ENCODE measurements around the gene SLC17A9. TPM values are rescaled to one million over a fixed set of nuclear protein-coding genes. Genes with fewer than 3 reads are reported as not detected.
A peak's percentile ranks its signal among the peaks of the same experiment; 100 is the strongest.

Gene SLC17A9
- total RNA-seq, 2 experiments from 2014 or later: 11.6 to 12.6 TPM

GRCh38 chr20:63004607-63005364 lies 52.3 kb downstream of the SLC17A9 start:
- Mint-ChIP-seq H3K4me1 (peaks cover 15% of the 10 kb centered on the region), H3K27ac (peak overlapping the region; percentile 36), H3K9me3 (no peaks in the 10 kb centered on the region), H3K36me3 (ENCODE audit: low read depth) (no peaks in the 10 kb centered on the region), H3K27me3 (peaks cover 65% of the 10 kb centered on the region), H3K4me3 (no peak overlapping the region)
- ChIA-PET POLR2A (no interaction called here), CTCF (interaction anchor here (0.6 to 0.8 kb wide), 2 partner anchors 75 to 84 kb away, joined by 3 read pairs; no protein-coding TSS in a partner anchor)
- no peak for DNase-seq

- no peak overlapping the region for H3K4me3 Mint-ChIP-seq
- DNase-seq: no peak
- POLR2A ChIA-PET: no interaction called here
- peaks cover 20% of the 10 kb centered on the region for H3K4me1 Mint-ChIP-seq
- CTCF ChIA-PET: interaction anchor here (0.8 kb wide), 1 partner anchor 85 kb away, joined by 3 read pairs; no protein-coding TSS in a partner anchor
- no peaks in the 10 kb centered on the region for H3K36me3 Mint-ChIP-seq (ENCODE audit: low read depth)
- H3K9me3 Mint-ChIP-seq: no peaks in the 10 kb centered on the region
- no peak overlapping the region for H3K27ac Mint-ChIP-seq
- H3K27me3 Mint-ChIP-seq: peaks cover 64% of the 10 kb centered on the region
Observed at GRCh38 chr20:63005365-63005861, 52.9 kb downstream of the SLC17A9 start.

GRCh38 chr20:63005862-63006539 lies 53.5 kb downstream of the SLC17A9 start:
- Mint-ChIP-seq H3K27me3 (peaks cover 62% of the 10 kb centered on the region), H3K27ac (no peak overlapping the region), H3K9me3 (no peaks in the 10 kb centered on the region), H3K4me3 (no peak overlapping the region), H3K4me1 (peaks cover 23% of the 10 kb centered on the region), H3K36me3 (ENCODE audit: low read depth) (no peaks in the 10 kb centered on the region)
- CTCF ChIA-PET: interaction anchor here (1.0 kb wide), 1 partner anchor 33 kb away, joined by 3 read pairs; no protein-coding TSS in a partner anchor
- POLR2A ChIA-PET: no interaction called here
- no peak for DNase-seq

- no peak within 1 kb of the TSS for H3K27ac Mint-ChIP-seq
- H3K4me3 Mint-ChIP-seq: no peak within 1 kb of the TSS
- peaks cover 65% of the 10 kb centered on the region for H3K27me3 Mint-ChIP-seq
- H3K4me1 Mint-ChIP-seq: peaks cover 23% of the 10 kb centered on the region
- H3K9me3 Mint-ChIP-seq: no peaks in the 10 kb centered on the region
- no peaks in the 10 kb centered on the region for H3K36me3 Mint-ChIP-seq (ENCODE audit: low read depth)
- POLR2A ChIA-PET: no interaction called here
- CTCF ChIA-PET: interaction anchor here (1.0 kb wide), 1 partner anchor 34 kb away, joined by 3 read pairs; no protein-coding TSS in a partner anchor
- no peak for DNase-seq
Observed at GRCh38 chr20:63006540-63007359, 54.2 kb downstream of the SLC17A9 start, which contains the start of gene BHLHE23. Gene BHLHE23 (minus strand): TSS chr20:63006964. CDS start chr20:63006774, 190 bp downstream.

- H3K4me1 Mint-ChIP-seq: peaks cover 23% of the 10 kb centered on the region
- no peaks in the 10 kb centered on the region for H3K9me3 Mint-ChIP-seq
- ChIA-PET CTCF (interaction anchor here (1.0 kb wide), 1 partner anchor 35 kb away, joined by 3 read pairs; no protein-coding TSS in a partner anchor), POLR2A (no interaction called here)
- no peaks in the 10 kb centered on the region for H3K36me3 Mint-ChIP-seq (ENCODE audit: low read depth)
- DNase-seq: no peak
- H3K27me3 Mint-ChIP-seq: peaks cover 70% of the 10 kb centered on the region
- H3K27ac Mint-ChIP-seq: no peak overlapping the region
- no peak overlapping the region for H3K4me3 Mint-ChIP-seq
Observed at GRCh38 chr20:63007360-63007645, 54.8 kb downstream of the SLC17A9 start.

- H3K27me3 Mint-ChIP-seq: peaks cover 69% of the 10 kb centered on the region
- ChIA-PET CTCF (interaction anchor here (1.3 to 1.8 kb wide), 2 partner anchors 13 to 17 kb away, joined by 4 to 5 read pairs; no protein-coding TSS in a partner anchor), POLR2A (no interaction called here)
- peaks cover under 1% of the 10 kb centered on the region for H3K36me3 Mint-ChIP-seq (ENCODE audit: low read depth)
- H3K4me1 Mint-ChIP-seq: peaks cover 23% of the 10 kb centered on the region
- H3K9me3 Mint-ChIP-seq: peaks cover 1% of the 10 kb centered on the region
- no peak overlapping the region for H3K4me3 Mint-ChIP-seq
- no peak for DNase-seq
- H3K27ac Mint-ChIP-seq: no peak overlapping the region
Observed at GRCh38 chr20:63007646-63008488, 55.4 kb downstream of the SLC17A9 start.

GRCh38 chr20:63008541-63009044 lies 56.1 kb downstream of the SLC17A9 start:
- H3K4me3 Mint-ChIP-seq: no peak overlapping the region
- peak overlapping the region; percentile 62 for H3K27ac Mint-ChIP-seq
- DNase-seq: no peak
- POLR2A ChIA-PET: no interaction called here
- peaks cover 4% of the 10 kb centered on the region for H3K36me3 Mint-ChIP-seq (ENCODE audit: low read depth)
- H3K9me3 Mint-ChIP-seq: peaks cover 8% of the 10 kb centered on the region
- peaks cover 23% of the 10 kb centered on the region for H3K4me1 Mint-ChIP-seq
- H3K27me3 Mint-ChIP-seq: peaks cover 69% of the 10 kb centered on the region
- CTCF ChIA-PET: interaction anchor here (0.6 to 1.8 kb wide), 16 partner anchors 10 to 146 kb away, joined by 3 to 7 read pairs (median 4); partner anchors contain the start of genes GID8 and TCFL5

GRCh38 chr20:63009045-63009961 lies 56.8 kb downstream of the SLC17A9 start:
- peaks cover 13% of the 10 kb centered on the region for H3K9me3 Mint-ChIP-seq
- H3K4me1 Mint-ChIP-seq: peaks cover 23% of the 10 kb centered on the region
- ChIA-PET POLR2A (no interaction called here), CTCF (interaction anchor here (0.6 to 1.8 kb wide), 16 partner anchors 9 to 147 kb away, joined by 3 to 7 read pairs (median 4); partner anchors contain the start of genes GID8 and TCFL5)
- H3K27me3 Mint-ChIP-seq: peaks cover 70% of the 10 kb centered on the region
- H3K27ac Mint-ChIP-seq: no peak overlapping the region
- H3K36me3 Mint-ChIP-seq (ENCODE audit: low read depth): peaks cover 7% of the 10 kb centered on the region
- DNase-seq: peak; percentile 81
- no peak overlapping the region for H3K4me3 Mint-ChIP-seq

- Mint-ChIP-seq H3K27ac (peak overlapping the region; percentile 22), H3K27me3 (peaks cover 74% of the 10 kb centered on the region)
- CTCF ChIA-PET: interaction anchor here (1.3 to 1.8 kb wide), 5 partner anchors 20 to 148 kb away, joined by 5 to 7 read pairs (median 6); partner anchors contain the start of gene TCFL5
Observed at GRCh38 chr20:63009988-63010769, 57.7 kb downstream of the SLC17A9 start.

GRCh38 chr20:63011798-63012197 lies 59.3 kb downstream of the SLC17A9 start:
- H3K27ac Mint-ChIP-seq: no peak overlapping the region
- H3K27me3 Mint-ChIP-seq: peaks cover 68% of the 10 kb centered on the region
- no peak for DNase-seq
- H3K36me3 Mint-ChIP-seq (ENCODE audit: low read depth): peaks cover 7% of the 10 kb centered on the region
- H3K4me1 Mint-ChIP-seq: peaks cover 17% of the 10 kb centered on the region
- H3K9me3 Mint-ChIP-seq: peaks cover 17% of the 10 kb centered on the region
- H3K4me3 Mint-ChIP-seq: no peak overlapping the region
- CTCF ChIA-PET: no interaction called here
- POLR2A ChIA-PET: no interaction called here

More at GRCh38 chr20:63009988-63010769, 57.7 kb downstream of the SLC17A9 start:
- POLR2A ChIA-PET: no interaction called here
- peak; percentile 67 for DNase-seq
- peak overlapping the region; percentile 64 for H3K4me3 Mint-ChIP-seq
- peaks cover 7% of the 10 kb centered on the region for H3K36me3 Mint-ChIP-seq (ENCODE audit: low read depth)
- peaks cover 19% of the 10 kb centered on the region for H3K4me1 Mint-ChIP-seq
- peaks cover 17% of the 10 kb centered on the region for H3K9me3 Mint-ChIP-seq

All from activated CD4-positive, alpha-beta T cell treated with anti-CD3 and anti-CD28 coated beads, Interleukin-2, amount 10 ng/mL, durations not matched to agents 7 days and 5 days (primary cell).